HG03469 (cell line): ENCODE measurements around the gene CD2AP.
"Not testable (repeated sequence)": the region's sequence is repeated elsewhere in the genome, so short reads cannot be mapped to it uniquely, and the experiment has no call there.

Source experiments
- ATAC-seq: cut with Tn5 transposase; IDR thresholded peaks from one replicate; pipeline ENCODE4 v1.9.1; 2021; ENCODE audit warnings: mild to moderate bottlenecking, moderate library complexity, moderate number of reproducible peaks; ENCODE audit not compliant: unreplicated experiment

The CD2AP gene

DNA sequence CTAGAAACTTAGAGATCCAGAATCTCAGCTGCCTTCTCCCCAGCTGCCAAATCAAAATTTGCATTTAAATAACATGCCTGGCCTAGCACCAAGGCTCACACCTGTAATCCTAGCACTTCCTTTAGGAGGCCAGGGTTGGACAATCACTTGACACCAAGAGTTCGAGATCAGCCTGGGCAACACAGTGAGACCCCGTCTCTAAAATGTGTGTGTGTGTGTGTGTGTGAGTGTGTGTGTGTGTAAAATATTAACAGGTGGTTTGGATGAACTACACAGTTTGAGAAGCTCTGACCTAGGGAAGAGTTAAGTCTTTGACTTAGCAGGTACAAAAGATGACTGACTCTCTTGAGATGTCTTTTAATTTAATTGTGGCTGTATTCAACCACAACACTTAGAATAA is 20.2 kb upstream of the CD2AP start:
- no peak for ATAC-seq

DNA sequence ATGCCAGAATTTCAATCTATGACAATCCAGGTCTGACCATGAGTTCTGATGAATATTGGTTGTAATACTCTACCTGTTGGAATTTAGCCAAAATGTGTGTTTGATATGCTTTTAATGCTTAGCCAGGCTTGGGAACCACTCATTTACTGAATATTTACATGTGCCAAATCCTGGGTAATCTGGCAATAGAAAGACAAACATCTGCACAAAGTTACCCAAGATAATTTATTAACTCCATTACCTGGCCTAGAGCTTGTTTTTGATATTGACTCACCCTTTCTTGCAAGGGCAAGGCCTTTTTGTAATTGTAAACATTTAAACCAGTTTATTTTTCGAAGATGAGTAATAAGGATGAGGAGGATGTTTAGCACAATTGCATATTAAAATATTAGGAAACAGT is 13.5 kb upstream of the CD2AP start:
- no peak for ATAC-seq

GRCh38 chr6:47465117-47465516 is 12.5 kb upstream of the CD2AP start:
- ATAC-seq: no peak

- ATAC-seq: no peak
Observed at GRCh38 chr6:47471911-47472310, 5.7 kb upstream of the CD2AP start.

GRCh38 chr6:47473791-47474346 is 3.7 kb upstream of the CD2AP start:
- ATAC-seq: no peak

GRCh38 chr6:47475319-47475816 is 2.2 kb upstream of the CD2AP start:
- ATAC-seq: no peak

DNA sequence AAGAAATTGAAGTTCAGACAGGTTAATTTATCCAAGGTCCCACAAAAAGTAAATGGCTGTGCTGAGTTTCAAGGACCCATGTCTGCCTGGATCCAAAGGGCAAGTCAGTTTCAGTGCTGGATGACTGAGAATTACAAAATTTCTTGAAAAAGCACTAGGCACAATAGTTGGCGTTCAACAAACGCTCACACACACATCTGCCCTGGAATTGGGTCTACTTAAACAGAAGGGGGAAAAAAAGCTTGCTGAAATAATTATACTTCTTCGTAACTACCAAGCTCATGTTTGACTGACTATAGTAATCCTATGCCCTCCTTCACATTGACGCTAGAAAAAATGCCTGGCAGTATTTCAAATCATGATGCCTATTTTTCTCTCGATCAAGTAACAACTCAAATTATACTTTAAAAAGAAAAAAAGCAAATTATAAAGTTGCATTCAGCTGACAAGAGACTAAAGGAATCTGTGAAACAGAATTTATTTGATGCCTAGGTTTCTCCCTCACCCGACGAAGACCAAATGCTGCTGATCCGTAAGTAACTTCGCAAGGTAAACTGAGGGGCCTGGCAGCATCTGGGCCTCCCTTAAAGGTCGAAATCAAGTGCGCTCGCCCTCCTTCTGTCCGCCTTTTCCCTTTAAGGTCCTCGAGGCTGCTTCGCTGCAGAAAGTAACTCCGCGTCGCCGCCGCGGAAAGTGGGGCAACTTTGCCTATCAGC is 650 bp upstream of the CD2AP start:
- ATAC-seq: no peak

DNA sequence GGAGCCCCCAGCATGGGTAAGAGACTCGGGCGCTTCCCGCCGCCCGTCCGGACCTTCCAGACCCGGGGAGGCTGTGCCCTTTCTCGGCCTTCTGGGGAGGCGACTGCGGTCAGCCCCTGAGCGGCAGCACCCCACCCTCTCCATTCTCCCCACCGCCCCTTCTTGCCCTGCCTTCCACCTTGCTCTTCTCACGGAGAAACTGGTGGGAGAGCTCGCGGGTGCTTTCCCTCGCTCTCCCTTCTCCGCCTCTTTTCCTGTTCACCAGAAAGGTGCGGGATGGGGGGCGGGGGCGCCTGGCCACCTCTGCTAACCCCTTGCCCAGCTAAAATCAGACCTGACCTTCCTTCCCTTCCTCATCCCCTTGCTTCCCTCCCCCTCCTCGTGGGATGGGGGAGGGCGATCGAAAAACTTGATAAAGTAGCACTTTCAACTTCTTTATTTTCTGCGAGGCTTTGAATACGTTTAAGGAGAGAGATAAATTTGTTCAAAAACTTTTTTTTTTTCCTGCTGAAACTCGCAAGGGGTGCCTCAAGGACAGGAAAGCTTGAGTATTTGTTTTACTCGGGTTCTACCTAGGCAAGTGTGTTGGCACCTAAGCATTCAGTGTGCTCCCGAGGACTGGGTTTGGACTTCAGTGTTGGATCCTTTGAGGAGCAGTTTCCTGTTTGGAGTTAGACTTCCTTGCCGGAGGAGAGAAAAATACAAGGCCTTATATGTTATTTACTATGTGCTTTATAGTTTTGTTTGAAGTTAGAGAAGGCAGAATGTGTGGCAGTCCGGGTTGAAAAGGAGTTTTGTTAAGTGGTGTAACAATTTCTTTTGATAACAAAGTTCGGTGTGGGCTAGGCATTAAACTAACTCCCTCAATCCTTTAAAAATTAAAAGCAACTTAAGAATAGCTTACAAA is 897 bp downstream of the CD2AP start:
- ATAC-seq: no peak

DNA sequence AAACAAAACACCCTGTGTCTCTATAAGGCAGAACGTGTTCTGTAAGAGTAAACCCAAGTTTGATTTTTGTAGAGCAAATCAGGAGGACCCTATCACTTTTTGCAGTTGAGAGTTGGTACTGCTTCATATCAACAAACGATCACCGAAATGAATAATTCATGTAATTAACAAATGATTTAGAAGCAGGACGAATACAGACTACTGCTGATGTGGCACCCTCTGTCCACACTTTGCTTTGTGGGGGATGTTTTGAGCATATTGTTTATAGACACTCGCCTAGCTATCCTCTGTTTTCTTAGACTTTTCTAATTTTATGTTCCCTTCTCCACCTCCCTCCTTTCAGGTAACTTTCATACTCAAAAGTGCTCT is 1.5 kb downstream of the CD2AP start:
- ATAC-seq: no peak

GRCh38 chr6:47479874-47480273 is 2.3 kb downstream of the CD2AP start:
- ATAC-seq: no peak

DNA sequence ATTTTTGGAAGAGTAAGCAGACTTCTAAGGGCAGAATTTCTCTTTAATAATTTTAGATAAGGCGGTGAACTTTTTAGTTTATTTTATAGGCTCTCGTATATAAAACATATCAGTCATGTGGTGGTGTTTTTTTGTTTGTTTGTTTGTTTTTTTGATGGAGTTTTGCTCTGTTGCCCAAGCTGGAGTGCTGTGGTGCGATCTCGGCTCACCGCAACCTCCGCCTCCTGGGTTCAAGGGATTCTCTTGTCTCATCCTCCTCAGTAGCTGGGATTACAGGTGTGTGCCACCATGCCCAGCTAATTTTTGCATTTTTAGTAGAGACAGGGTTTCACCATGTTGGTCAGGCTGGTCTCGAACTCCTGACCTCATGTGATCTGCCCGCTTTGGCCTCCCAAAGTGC is 3.6 kb downstream of the CD2AP start:
- not testable (repeated sequence) for ATAC-seq

GRCh38 chr6:47481806-47482205 is 4.2 kb downstream of the CD2AP start:
- ATAC-seq: no peak

- no peak for ATAC-seq
Observed at GRCh38 chr6:47483516-47483852, 5.9 kb downstream of the CD2AP start.

GRCh38 chr6:47483853-47484546 is 6.4 kb downstream of the CD2AP start:
- no peak for ATAC-seq

GRCh38 chr6:47484616-47485015 is 7.0 kb downstream of the CD2AP start:
- ATAC-seq: no peak

GRCh38 chr6:47485083-47485482 is 7.5 kb downstream of the CD2AP start:
- no peak for ATAC-seq

GRCh38 chr6:47485491-47486135 is 8.0 kb downstream of the CD2AP start:
- no peak for ATAC-seq

DNA sequence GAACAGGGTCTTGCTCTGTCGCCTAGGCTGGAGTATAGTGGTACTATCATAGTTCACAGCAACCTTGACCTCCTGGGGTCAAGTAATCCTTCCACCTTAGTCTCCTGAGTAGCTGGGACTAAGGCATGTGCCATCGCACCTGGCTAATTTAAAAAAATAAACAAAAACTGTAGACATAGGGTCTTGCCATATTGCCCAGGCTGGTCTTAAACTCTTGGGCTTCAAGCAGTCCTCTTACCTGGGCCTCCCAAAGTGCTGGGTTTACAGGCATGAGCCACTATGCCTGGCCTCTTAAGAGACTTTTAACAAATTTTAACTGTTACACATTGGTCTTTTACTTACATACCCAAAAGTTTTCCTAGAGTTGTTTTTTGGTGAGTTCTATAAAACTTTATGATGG is 12.4 kb downstream of the CD2AP start:
- no peak for ATAC-seq

DNA sequence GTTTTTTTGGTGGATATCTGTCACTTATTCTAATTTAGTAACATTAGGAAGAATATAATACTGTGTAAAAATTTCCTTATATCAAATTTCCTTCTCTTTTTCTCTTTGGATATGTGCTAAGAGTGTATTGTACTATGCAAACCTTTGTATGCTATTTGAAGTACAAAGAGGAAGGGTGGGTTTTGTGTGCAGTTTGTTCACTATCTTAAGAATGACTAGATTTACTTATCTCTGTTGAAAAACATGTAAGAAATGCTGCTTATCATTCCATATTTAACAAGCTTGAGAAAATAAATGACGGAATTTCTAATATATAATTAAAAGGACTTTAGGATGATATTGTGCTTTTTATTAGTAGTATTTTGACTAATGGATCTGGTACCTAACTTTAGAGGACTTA is 13.1 kb downstream of the CD2AP start:
- ATAC-seq: no peak

DNA sequence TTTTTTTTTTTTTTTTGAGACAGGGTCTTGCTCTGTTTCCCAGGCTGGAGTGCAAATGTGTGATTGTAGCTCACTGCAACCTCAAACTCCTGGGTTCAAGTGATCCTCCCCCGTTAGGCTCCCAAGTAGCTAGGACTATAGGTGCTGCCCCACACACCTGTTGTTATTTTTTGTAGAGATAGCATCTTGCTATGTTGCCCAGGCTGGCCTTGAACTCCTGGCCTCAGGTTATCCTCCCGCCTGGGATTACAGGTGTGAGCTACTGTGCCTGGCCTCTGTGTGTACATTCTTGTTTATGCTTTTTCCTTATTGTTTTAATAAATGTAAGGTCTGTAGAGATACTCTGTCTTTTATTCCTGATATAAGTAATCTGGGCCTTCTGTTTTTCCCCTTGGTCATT is 14.8 kb downstream of the CD2AP start:
- ATAC-seq: no peak

- ATAC-seq: no peak
Observed at GRCh38 chr6:47495207-47495606, 17.6 kb downstream of the CD2AP start.
